HCT116 (cell line): ENCODE measurements around the gene ERN1. TPM values are rescaled to one million over a fixed set of nuclear protein-coding genes. Genes with fewer than 3 reads are reported as not detected.
"Not testable (repeated sequence)": the region's sequence is repeated elsewhere in the genome, so short reads cannot be mapped to it uniquely, and the experiment has no call there.

Experiments
- ATAC-seq: fragments of 200-7000 bp; cut with Tn5 transposase; 2 replicates; pipeline ENCODE4 v1.9.1; 2020; ENCODE audit warnings: mild to moderate bottlenecking, moderate library complexity
- BruUV-seq: library from RNA; stranded (reverse); fragments of 400-500 nt; replicated peaks from 2 replicates; lab custom pipeline; 2021; lab: Mats Ljungman, UMichigan
- CTCF ChIA-PET: fragments of 300-600 bp; sonication (Branson Sonifier 250); formaldehyde crosslinking; loops from one replicate; lab custom pipeline; 2021; ENCODE audit warnings: antibody characterized with exemption; lab: Charles Lee
- POLR2A ChIA-PET: fragments of 300-600, 350-600 bp; sonication (Branson Sonifier 250); formaldehyde crosslinking; loops from one replicate; lab custom pipeline; 2021; ENCODE audit warnings: antibody characterized with exemption; lab: Charles Lee
- RAD21 ChIA-PET, 2 experiments: fragments of 300-600 bp; sonication (Branson Sonifier 250); formaldehyde crosslinking; loops; one replicate each; lab custom pipeline; 2023; ENCODE audit warnings: low total read pairs in 2 of 2; ENCODE audit not compliant: uncharacterized antibody in 2 of 2, unreplicated experiment in 2 of 2, low non-redundant PET in 1 of 2; lab: Charles Lee
- DNase-seq: peaks from one replicate; pipeline ENCODE4 v3.0.0-alpha.2; 2010; ENCODE audit warnings: low read depth, low spot score
- H2AFZ ChIP-seq: fragments of 200-600 bp; shearing (Covaris generic), sonication (generic); 2 replicates; pipeline ENCODE4 v1.6.1; 2017; ENCODE audit warnings: low read depth, mixed run types, mixed read lengths, antibody characterized with exemption, low read length; ENCODE audit not compliant: poor library complexity, severe bottlenecking
- H3K27ac ChIP-seq: 2 replicates; pipeline ENCODE4 v1.5.1; 2012; ENCODE audit warnings: low read depth, low read length
- H3K27me3 ChIP-seq: fragments of 200-600 bp; sonication (generic); 2 replicates; pipeline ENCODE4 v1.6.1; 2016; ENCODE audit warnings: mixed run types, low read length, mixed read lengths; ENCODE audit not compliant: insufficient read depth
- H3K36me3 ChIP-seq, 2 experiments: fragments of 200-500 bp in 1 of 2; fragments of 200-600 bp in 1 of 2; sonication (Bioruptor generic) in 1 of 2; sonication (generic) in 1 of 2; 2 replicates each; pipeline versions ENCODE4 v1.5.1 to v1.6.1; 2014 to 2016; ENCODE audit warnings: low read length in 2 of 2, inconsistent platforms in 1 of 2, mixed read lengths in 1 of 2, mixed run types in 1 of 2; ENCODE audit not compliant: insufficient read depth in 2 of 2, control insufficient read depth in 1 of 2
- H3K4me1 ChIP-seq, 2 experiments: fragments of 200-600 bp in 1 of 2; sonication (generic) in 1 of 2; 2 replicates each; pipeline versions ENCODE4 v1.5.1 to v1.6.1; 2012 to 2017; ENCODE audit warnings: low read length in 2 of 2, inconsistent platforms in 1 of 2, mild to moderate bottlenecking in 1 of 2, mixed read lengths in 1 of 2, mixed run types in 1 of 2, moderate library complexity in 1 of 2; ENCODE audit not compliant: insufficient read depth in 2 of 2, control insufficient read depth in 1 of 2
- H3K4me2 ChIP-seq: fragments of 200-600 bp; sonication (generic); 2 replicates; pipeline ENCODE4 v1.6.1; 2017; ENCODE audit warnings: mixed run types, low read length, mixed read lengths
- H3K4me3 ChIP-seq, 2 experiments: fragments of 200-600 bp in 1 of 2; sonication (generic) in 1 of 2; replicated peaks in 1 of 2; 2 replicates each; pipeline ENCODE4 v1.5.1; 2011 to 2016; ENCODE audit warnings: low read length in 2 of 2, control low read depth in 1 of 2, low read depth in 1 of 2, mild to moderate bottlenecking in 1 of 2, mixed read lengths in 1 of 2, mixed run types in 1 of 2
- H3K79me2 ChIP-seq: fragments of 200-600 bp; sonication (generic); 2 replicates; pipeline ENCODE4 v1.6.1; 2017; ENCODE audit warnings: mild to moderate bottlenecking, mixed run types, low read length, moderate library complexity, mixed read lengths; ENCODE audit not compliant: insufficient read depth
- H3K9ac ChIP-seq: fragments of 200-600 bp; sonication (generic); 2 replicates; pipeline ENCODE4 v1.6.1; 2016; ENCODE audit warnings: low read length, mixed read lengths
- H3K9me2 ChIP-seq: fragments of 200-600 bp; sonication (generic), shearing (Covaris generic); 2 replicates; pipeline ENCODE4 v1.6.1; 2017; ENCODE audit warnings: mixed run types, mild to moderate bottlenecking, moderate library complexity; ENCODE audit not compliant: insufficient read depth
- H3K9me3 ChIP-seq, 2 experiments: fragments of 200-500 bp in 1 of 2; fragments of 200-600 bp in 1 of 2; sonication (Bioruptor generic) in 1 of 2; sonication (generic) in 1 of 2; 2 replicates each; pipeline ENCODE4 v1.6.1; 2014 to 2017; ENCODE audit warnings: low read length in 2 of 2, mixed read lengths in 2 of 2, inconsistent platforms in 1 of 2, low read depth in 1 of 2, mild to moderate bottlenecking in 1 of 2, mixed run types in 1 of 2, moderate library complexity in 1 of 2; ENCODE audit not compliant: control insufficient read depth in 1 of 2, insufficient read depth in 1 of 2
- H4K20me1 ChIP-seq: fragments of 200-600 bp; sonication (generic), shearing (Covaris generic); 2 replicates; pipeline ENCODE4 v1.6.1; 2017; ENCODE audit warnings: mixed run types, mild to moderate bottlenecking, moderate library complexity; ENCODE audit not compliant: insufficient read depth
- CBX3 ChIP-seq: IDR thresholded peaks from 2 replicates; pipeline ENCODE4 v1.6.1; 2012; ENCODE audit warnings: low read depth
- EGR1 ChIP-seq: IDR thresholded peaks from 2 replicates; pipeline ENCODE4 v1.6.1; 2012; ENCODE audit warnings: low read depth
- JUND ChIP-seq: IDR thresholded peaks from 2 replicates; pipeline ENCODE4 v1.6.1; 2012
- POLR2AphosphoS5 ChIP-seq: IDR thresholded peaks from 2 replicates; pipeline ENCODE4 v1.6.1; 2011; ENCODE audit warnings: mild to moderate bottlenecking, low read depth, low read length, moderate library complexity
- REST ChIP-seq: IDR thresholded peaks from 2 replicates; pipeline ENCODE4 v1.6.1; 2012; ENCODE audit warnings: low read depth
- SIN3A ChIP-seq: IDR thresholded peaks from 2 replicates; pipeline ENCODE4 v1.6.1; 2012; ENCODE audit warnings: low read depth
- SP1 ChIP-seq: IDR thresholded peaks from 2 replicates; pipeline ENCODE4 v1.6.1; 2012; ENCODE audit warnings: low read depth
- SRF ChIP-seq: IDR thresholded peaks from 2 replicates; pipeline ENCODE4 v1.6.1; 2012; ENCODE audit warnings: low read depth
- TCF7L2 ChIP-seq: IDR thresholded peaks from 2 replicates; pipeline ENCODE4 v1.7.0; 2011; ENCODE audit warnings: borderline replicate concordance, inconsistent platforms; ENCODE audit not compliant: insufficient read depth, insufficient read length; ENCODE audit errors: extremely low read depth
- ZFX ChIP-seq: fragments of 450-650 bp; IDR thresholded peaks from 2 replicates; pipeline ENCODE4 v1.6.1; 2017
- intact Hi-C: fragments of 100-400 bp; cut with micrococcal nuclease; formaldehyde crosslinking; loops from 2 replicates; pipeline ENCODE4 v1.10.0; 2022
- total RNA-seq: library from RNA; stranded (reverse); gene quantifications from one replicate; pipeline ENCODE4 v1.2.1, GENCODE V29; 2021; ENCODE audit not compliant: unreplicated experiment
- TF ChIP-seq, protein P1 (sequence below): IDR thresholded peaks from 2 replicates; pipeline ENCODE4 v1.6.1; 2012
- TF ChIP-seq, protein P2 (sequence below): IDR thresholded peaks from 2 replicates; pipeline ENCODE4 v1.6.1; 2012

Gene ERN1
- total RNA-seq, 1 experiment from 2014 or later, result 28.2 TPM

GRCh38 chr17:64120972-64121786 lies 8.8 kb downstream of the ERN1 start:
- H3K27me3 ChIP-seq, RAD21 ChIA-PET, H3K4me1 ChIP-seq, DNase-seq, H2AFZ ChIP-seq, intact Hi-C loops, ATAC-seq, H3K9ac ChIP-seq, H3K9me2 ChIP-seq, H4K20me1 ChIP-seq, H3K27ac ChIP-seq, H3K36me3 ChIP-seq, H3K4me2 ChIP-seq, BruUV-seq, H3K9me3 ChIP-seq, H3K4me3 ChIP-seq: not testable (repeated sequence)
- POLR2A ChIA-PET, result interaction anchor here (0.6 kb wide), 1 partner anchor 9 kb away, joined by 3 read pairs; the partner anchor contains the start of gene ERN1
- peaks cover 32% of the 10 kb centered on the region for H3K79me2 ChIP-seq
- CTCF ChIA-PET, result interaction anchor here (1.1 to 2.0 kb wide), 3 partner anchors 12 to 161 kb away, joined by 3 to 10 read pairs (median 3); no protein-coding TSS in a partner anchor

DNA sequence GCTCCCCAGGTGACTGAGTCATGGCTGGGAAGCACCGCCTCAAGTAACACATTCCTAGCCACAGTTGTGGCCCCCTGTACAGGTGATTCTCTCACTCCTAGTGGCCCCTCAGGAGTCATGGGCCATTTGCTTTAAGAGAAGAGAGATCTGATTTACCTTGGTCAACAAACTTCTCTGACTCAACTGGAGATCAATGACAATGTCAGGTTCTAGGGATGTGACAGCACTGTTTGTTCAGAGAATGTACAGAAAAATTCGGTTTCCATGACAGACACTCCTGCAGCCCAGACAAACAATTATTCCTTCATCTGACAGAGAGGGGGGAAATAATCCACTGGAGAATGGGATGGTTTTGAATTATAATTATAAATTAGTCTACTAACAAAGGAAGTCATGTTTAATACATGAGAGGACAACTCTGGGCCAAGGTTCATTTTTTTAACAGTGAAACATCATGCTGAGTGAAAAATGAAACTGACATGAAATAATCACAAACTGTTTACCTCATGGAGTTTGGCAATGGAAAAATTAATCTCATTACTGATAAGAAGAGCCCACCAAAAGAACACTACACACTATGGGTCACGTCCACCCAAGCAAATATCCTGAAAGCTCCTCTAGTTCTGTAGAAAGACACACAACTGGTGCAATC lies 9.7 kb downstream of the ERN1 start:
- H4K20me1 ChIP-seq, result no peaks in the 10 kb centered on the region
- no peak for DNase-seq
- H3K79me2 ChIP-seq, result peaks cover 25% of the 10 kb centered on the region; the same call in 1 of the 2 replicates
- H3K27ac ChIP-seq, result no peak overlapping the region
- POLR2A ChIA-PET, result no interaction called here
- no peaks in the 10 kb centered on the region; a peak in 1 of 4 replicates for H3K4me1 ChIP-seq
- H3K9me3 ChIP-seq, result no peaks in the 10 kb centered on the region
- no peaks in the 10 kb centered on the region for H3K36me3 ChIP-seq
- H3K4me2 ChIP-seq, result no peak overlapping the region
- RAD21 ChIA-PET, result no interaction called here
- intact Hi-C loops, result no loop called here
- BruUV-seq, result no TSS peak
- H3K27me3 ChIP-seq, result no peaks in the 10 kb centered on the region
- no peak overlapping the region for H3K9ac ChIP-seq
- H3K9me2 ChIP-seq, result no peaks in the 10 kb centered on the region
- no peak for ATAC-seq
- CTCF ChIA-PET, result interaction anchor here (1.1 to 2.0 kb wide), 3 partner anchors 13 to 162 kb away, joined by 3 to 10 read pairs (median 3); no protein-coding TSS in a partner anchor
- no peak overlapping the region for H3K4me3 ChIP-seq
- no peak overlapping the region for H2AFZ ChIP-seq
- TF ChIP-seq, protein P1, sequence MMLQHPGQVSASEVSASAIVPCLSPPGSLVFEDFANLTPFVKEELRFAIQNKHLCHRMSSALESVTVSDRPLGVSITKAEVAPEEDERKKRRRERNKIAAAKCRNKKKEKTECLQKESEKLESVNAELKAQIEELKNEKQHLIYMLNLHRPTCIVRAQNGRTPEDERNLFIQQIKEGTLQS, result no peak
- TF ChIP-seq ZFX (no peak), SIN3A (no peak), CBX3 (no peak), SP1 (no peak), JUND (no peak), POLR2AphosphoS5 (no peak), TCF7L2 (no peak), EGR1 (no peak), REST (no peak), SRF (no peak)
- TF ChIP-seq, protein P2, sequence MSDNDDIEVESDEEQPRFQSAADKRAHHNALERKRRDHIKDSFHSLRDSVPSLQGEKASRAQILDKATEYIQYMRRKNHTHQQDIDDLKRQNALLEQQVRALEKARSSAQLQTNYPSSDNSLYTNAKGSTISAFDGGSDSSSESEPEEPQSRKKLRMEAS, result no peak
